Mucosa of descending colon (tissue), 3 donors: ENCODE data around the gene GOT2. TPM values are rescaled to one million over a fixed set of nuclear protein-coding genes. Genes with fewer than 3 reads are reported as not detected.
"Not testable (repeated sequence)": the region's sequence is repeated elsewhere in the genome, so short reads cannot be mapped to it uniquely, and the experiment has no call there.

Source experiments
- ATAC-seq: fragments of 200-7000 bp; cut with Tn5 transposase; one replicate; pipeline ENCODE4 v1.9.1; 2020; ENCODE audit warnings: mild to moderate bottlenecking, moderate library complexity
- DNase-seq, 3 donors: peaks; one replicate each; pipeline ENCODE4 v3.0.0-alpha.2; 2020
- H3K36me3 ChIP-seq: fragments of 200-600 bp; one replicate; pipeline ENCODE4 v1.8.0; 2021; ENCODE audit warnings: low read depth, mild to moderate bottlenecking
- H3K4me1 ChIP-seq: fragments of 200-600 bp; one replicate; pipeline ENCODE4 v1.8.0; 2021; ENCODE audit warnings: low read depth, mild to moderate bottlenecking
- H3K4me3 ChIP-seq: fragments of 200-600 bp; one replicate; pipeline ENCODE4 v1.8.0; 2021; ENCODE audit warnings: mild to moderate bottlenecking
- H3K9me3 ChIP-seq: fragments of 200-600 bp; one replicate; pipeline ENCODE4 v1.8.0; 2021; ENCODE audit warnings: mild to moderate bottlenecking
- intact Hi-C, 2 donors: fragments of 100-400 bp; cut with DNase I in 1 of 2; cut with micrococcal nuclease in 1 of 2; formaldehyde crosslinking; loops; one replicate each; pipeline versions ENCODE4 v1.11.0 to v1.11.1; 2022; cut with DNase I, micrococcal nuclease
- total RNA-seq, 3 donors: library from RNA; stranded (reverse); fragmentation: NEBNext Ultra II Directional in 2 of 3; extraction: Animal tissue kit (Norgen Biotek cat#: 25700) in 2 of 3; gene quantifications; one replicate each; pipeline versions ENCODE4 v1.2.1 to v1.2.4, GENCODE V29; 2021 to 2023
- TF ChIP-seq, protein P1 (sequence below): fragments of 200-600 bp; IDR thresholded peaks from one replicate; pipeline ENCODE4 v1.8.0; 2022; ENCODE audit warnings: antibody characterized with exemption, mild to moderate bottlenecking
- donor health status: DM: no; HTN: no; CAD: no; lungs with moderate emphysema.
- donor health status: DM: no; HTN: no; CAD: no.
- donor health status: DM: no; HTN: yes; CAD: no.

The GOT2 gene
- total RNA-seq, 3 donors from 2014 or later, result 95.0 to 120 (median 116) TPM

- Histone ChIP-seq H3K4me1 (no peaks in the 10 kb centered on the region), H3K36me3 (peaks cover 5% of the 10 kb centered on the region), H3K9me3 (no peaks in the 10 kb centered on the region), H3K4me3 (no peak overlapping the region)
- ATAC-seq (no peak), DNase-seq (no peak)
- intact Hi-C loops, result no loop called here
- TF ChIP-seq, protein P1, sequence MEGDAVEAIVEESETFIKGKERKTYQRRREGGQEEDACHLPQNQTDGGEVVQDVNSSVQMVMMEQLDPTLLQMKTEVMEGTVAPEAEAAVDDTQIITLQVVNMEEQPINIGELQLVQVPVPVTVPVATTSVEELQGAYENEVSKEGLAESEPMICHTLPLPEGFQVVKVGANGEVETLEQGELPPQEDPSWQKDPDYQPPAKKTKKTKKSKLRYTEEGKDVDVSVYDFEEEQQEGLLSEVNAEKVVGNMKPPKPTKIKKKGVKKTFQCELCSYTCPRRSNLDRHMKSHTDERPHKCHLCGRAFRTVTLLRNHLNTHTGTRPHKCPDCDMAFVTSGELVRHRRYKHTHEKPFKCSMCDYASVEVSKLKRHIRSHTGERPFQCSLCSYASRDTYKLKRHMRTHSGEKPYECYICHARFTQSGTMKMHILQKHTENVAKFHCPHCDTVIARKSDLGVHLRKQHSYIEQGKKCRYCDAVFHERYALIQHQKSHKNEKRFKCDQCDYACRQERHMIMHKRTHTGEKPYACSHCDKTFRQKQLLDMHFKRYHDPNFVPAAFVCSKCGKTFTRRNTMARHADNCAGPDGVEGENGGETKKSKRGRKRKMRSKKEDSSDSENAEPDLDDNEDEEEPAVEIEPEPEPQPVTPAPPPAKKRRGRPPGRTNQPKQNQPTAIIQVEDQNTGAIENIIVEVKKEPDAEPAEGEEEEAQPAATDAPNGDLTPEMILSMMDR, result no peak
These were observed 17.6 kb downstream of the GOT2 start for GRCh38 chr16:58716468-58716867.

GRCh38 chr16:58713742-58714141 lies 20.4 kb downstream of the GOT2 start:
- no peak for DNase-seq
- H3K4me1 ChIP-seq, result no peaks in the 10 kb centered on the region

DNA sequence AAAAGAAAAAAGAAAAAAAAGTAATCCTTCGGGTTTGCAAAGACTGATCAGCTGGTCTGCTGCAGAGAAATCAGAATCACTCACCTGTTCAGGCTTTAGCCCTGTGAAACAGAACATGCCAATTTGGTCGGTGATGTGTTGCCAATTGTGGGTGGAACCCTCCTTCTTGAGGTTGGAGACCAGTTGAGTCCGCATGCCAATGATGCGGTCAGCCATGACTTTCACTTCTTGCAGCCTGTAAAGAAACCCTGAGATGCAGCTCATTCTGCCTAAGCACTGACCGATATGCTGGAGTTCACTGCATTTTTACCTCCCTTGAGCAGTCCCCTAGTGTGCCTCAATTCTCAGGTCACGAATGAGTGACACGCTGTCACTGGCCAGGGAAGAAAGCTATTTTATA lies 24.8 kb downstream of the GOT2 start:
- TF ChIP-seq, protein P1, result no peak
- Histone ChIP-seq H3K9me3 (no peaks in the 10 kb centered on the region), H3K4me1 (no peaks in the 10 kb centered on the region), H3K4me3 (no peak overlapping the region), H3K36me3 (peaks cover 14% of the 10 kb centered on the region)
- no peak for ATAC-seq
- no peak for DNase-seq
- intact Hi-C loops, result no loop called here

More at GRCh38 chr16:58713742-58714141, 20.4 kb downstream of the GOT2 start:
- no peak for ATAC-seq
- H3K4me3 ChIP-seq, result no peak overlapping the region
- intact Hi-C loops, result no loop called here
- no peaks in the 10 kb centered on the region for H3K9me3 ChIP-seq
- TF ChIP-seq, protein P1, result no peak
- peaks cover 5% of the 10 kb centered on the region for H3K36me3 ChIP-seq

DNA sequence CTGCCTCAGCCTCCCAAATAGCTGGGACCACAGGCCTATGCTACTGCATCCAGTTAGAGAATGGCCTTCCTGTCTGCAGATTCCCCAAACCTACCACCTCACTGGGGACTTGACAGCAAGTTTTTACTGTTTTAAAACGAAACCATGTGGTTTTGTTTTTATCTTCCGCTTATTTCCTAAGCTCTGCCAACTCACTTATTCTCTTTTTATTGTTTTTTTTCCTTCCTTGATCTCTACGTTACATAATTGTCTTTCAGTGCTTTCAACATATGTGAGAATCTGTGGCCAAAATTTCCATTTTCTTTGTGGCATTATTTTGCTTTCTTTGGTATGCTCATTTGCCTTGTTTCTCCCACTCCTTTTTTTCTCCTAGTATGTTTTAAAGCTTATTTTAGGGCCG lies 35.0 kb downstream of the GOT2 start:
- TF ChIP-seq, protein P1, result no peak
- no peaks in the 10 kb centered on the region for H3K36me3 ChIP-seq
- H3K9me3 ChIP-seq, result no peaks in the 10 kb centered on the region
- H3K4me1 ChIP-seq, result no peaks in the 10 kb centered on the region
- no peak overlapping the region for H3K4me3 ChIP-seq
- intact Hi-C loops, result no loop called here
- DNase-seq (no peak), ATAC-seq (no peak)

GRCh38 chr16:58695368-58695767 lies 38.7 kb downstream of the GOT2 start:
- Histone ChIP-seq H3K36me3 (no peaks in the 10 kb centered on the region), H3K9me3 (no peaks in the 10 kb centered on the region), H3K4me3 (no peak overlapping the region), H3K4me1 (no peaks in the 10 kb centered on the region)
- TF ChIP-seq, protein P1, result no peak
- DNase-seq, result no peak
- ATAC-seq, result no peak
- intact Hi-C loops, result no loop called here

DNA sequence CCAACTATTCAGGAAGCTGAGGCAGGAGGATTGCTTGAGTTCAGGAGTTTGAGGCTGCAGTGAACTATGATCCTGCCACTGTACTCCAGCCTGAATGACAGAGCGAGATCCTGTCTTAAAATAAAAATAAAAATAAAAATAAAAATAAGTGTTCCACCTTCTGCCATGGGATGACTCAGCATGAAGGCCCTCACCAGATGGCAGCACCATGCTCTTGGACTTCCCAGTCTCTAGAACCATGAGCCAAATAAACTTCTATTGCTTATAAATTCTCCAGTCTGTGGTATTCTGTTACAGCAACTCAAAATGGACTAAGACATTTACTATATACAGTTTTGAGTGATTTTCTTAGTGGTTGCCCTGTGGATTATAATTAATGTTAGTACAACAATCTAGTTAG lies 41.7 kb downstream of the GOT2 start:
- H3K36me3 ChIP-seq, result no peaks in the 10 kb centered on the region
- no peaks in the 10 kb centered on the region for H3K4me1 ChIP-seq
- no peaks in the 10 kb centered on the region for H3K9me3 ChIP-seq
- H3K4me3 ChIP-seq, result no peak overlapping the region
- ATAC-seq (no peak), DNase-seq (no peak)
- TF ChIP-seq, protein P1, result no peak
- intact Hi-C loops, result no loop called here

GRCh38 chr16:58686985-58687706 lies 47.0 kb downstream of the GOT2 start:
- ATAC-seq, H3K9me3 ChIP-seq, DNase-seq, H3K4me3 ChIP-seq, H3K36me3 ChIP-seq: not testable (repeated sequence)
- H3K4me1 ChIP-seq, result peaks cover 12% of the 10 kb centered on the region
- intact Hi-C loops, result loop anchor here in 1 of 2 donors (10.0 kb wide), 1 partner anchor 68 kb away; no protein-coding TSS in a partner anchor
